ENCODE results near the gene DCANP1. TPM values are rescaled to one million over a fixed set of nuclear protein-coding genes. Genes with fewer than 3 reads are reported as not detected.

The DCANP1 gene
- total and polyA plus RNA-seq, 2 donors (not counting 3 experiments of a cell fraction or from before 2014, with no cell fraction given), result not detected

- DNase-seq (ENCODE audit: low read depth, low spot score) (no peak), FAIRE-seq (no peak)
- Histone ChIP-seq H2AFZ (ENCODE audit: low read depth, low read length) (no peak within 1 kb of the TSS), H3K79me2 (ENCODE audit: control insufficient read depth, insufficient read depth, low read length) (no peaks in the 10 kb centered on the region), H4K20me1 (replicated peaks; ENCODE audit: control insufficient read depth, extremely low read depth, insufficient read depth, low read length) (no peaks in the 10 kb centered on the region), H3K4me3 (replicated peaks in 1 of 3; ENCODE audit: insufficient read depth in 1 of 3, low read depth in 1 of 3, low read length in 3 of 3) (no peak within 1 kb of the TSS), H3K36me3 (ENCODE audit: control insufficient read depth in 2 of 2, extremely low read depth in 1 of 2, insufficient read depth in 2 of 2, low read length in 2 of 2) (no peaks in the 10 kb centered on the region), H3K9ac (replicated peaks; ENCODE audit: extremely low read depth, insufficient read depth, low read length) (no peak within 1 kb of the TSS), H3K9me1 (replicated peaks; ENCODE audit: control insufficient read depth, extremely low read depth, insufficient read depth, low read length) (no peaks in the 10 kb centered on the region), H3K27ac (ENCODE audit: insufficient read depth, low read depth, low read length) (no peak within 1 kb of the TSS), H3K4me2 (ENCODE audit: insufficient read depth, low read length) (no peak within 1 kb of the TSS), H3K4me1 (ENCODE audit: control insufficient read depth, extremely low read depth, insufficient read depth, low read length) (no peaks in the 10 kb centered on the region), H3K27me3 (ENCODE audit: control insufficient read depth in 2 of 2, insufficient read depth in 2 of 2, low read length in 2 of 2) (peaks cover 10 to 11% of the 10 kb centered on the region in 2 experiments), H3K9me3 (replicated peaks; ENCODE audit: control insufficient read depth, insufficient read depth, low read length) (no peaks in the 10 kb centered on the region)
- intact Hi-C loops (cut with micrococcal nuclease), result no loop called here
- BruUV-seq (replicated peaks), result no TSS peak
- dilution Hi-C loops (cut with MboI; ENCODE audit: extremely low pct_ligation_motif_present, low sequenced_read_pairs), result loop anchor here (25.0 kb wide), 1 partner anchor 110 kb away; no protein-coding TSS in a partner anchor
- CTCF ChIA-PET, result interaction anchor here (1.3 kb wide), 1 partner anchor 114 kb away, joined by 3 read pairs; no protein-coding TSS in a partner anchor
- TF ChIP-seq MYC (IDR thresholded peaks at IDR 0.05; ENCODE audit: low read depth, low read length), result no peak
- TF ChIP-seq, protein P1, sequence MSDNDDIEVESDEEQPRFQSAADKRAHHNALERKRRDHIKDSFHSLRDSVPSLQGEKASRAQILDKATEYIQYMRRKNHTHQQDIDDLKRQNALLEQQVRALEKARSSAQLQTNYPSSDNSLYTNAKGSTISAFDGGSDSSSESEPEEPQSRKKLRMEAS (IDR thresholded peaks at IDR 0.05; ENCODE audit: insufficient read depth, insufficient read length), result no peak
- TF ChIP-seq EZH2 (IDR thresholded peaks at IDR 0.05; ENCODE audit: borderline replicate concordance, low read depth, low read length, severe bottlenecking), result no peak
- no peak for TF ChIP-seq POLR2A (IDR thresholded peaks at IDR 0.05; ENCODE audit: low read depth, low read length)
- no peak for TF ChIP-seq POLR2AphosphoS5 (IDR thresholded peaks at IDR 0.05; ENCODE audit: insufficient read depth, low read depth, low read length)
- TF ChIP-seq GATA2 (IDR thresholded peaks at IDR 0.05; ENCODE audit: insufficient read depth, insufficient read length, low read depth, low read length), result no peak
- POLR2A ChIA-PET, result no interaction called here
Observed at GRCh38 chr5:135452321-135453030, 5.3 kb upstream of the DCANP1 start, which contains the start of gene TIFAB. Gene TIFAB (minus strand): TSS chr5:135452351. CDS start chr5:135449939, 2,412 bp downstream.

All from endothelial cell of umbilical vein (primary cell).